A673 (cell line): Measurements from ENCODE around the gene TCTN1.

ENCODE experiments used
- CTCF ChIP-seq: fragments of 300-800, 200-600 bp; sonication (generic); conservative IDR thresholded peaks from 2 replicates; pipeline ENCODE4 v1.5.1; 2017; ENCODE audit warnings: low read depth, mild to moderate bottlenecking, antibody characterized with exemption, low read length, moderate library complexity, mixed read lengths
- EZH2 ChIP-seq: fragments of 200-600 bp; sonication (generic); IDR thresholded peaks from 2 replicates; pipeline ENCODE4 v1.6.1; 2017; ENCODE audit warnings: borderline replicate concordance, low read depth, mild to moderate bottlenecking, mixed read lengths, antibody characterized with exemption, low read length; ENCODE audit not compliant: poor library complexity, severe bottlenecking

DNA sequence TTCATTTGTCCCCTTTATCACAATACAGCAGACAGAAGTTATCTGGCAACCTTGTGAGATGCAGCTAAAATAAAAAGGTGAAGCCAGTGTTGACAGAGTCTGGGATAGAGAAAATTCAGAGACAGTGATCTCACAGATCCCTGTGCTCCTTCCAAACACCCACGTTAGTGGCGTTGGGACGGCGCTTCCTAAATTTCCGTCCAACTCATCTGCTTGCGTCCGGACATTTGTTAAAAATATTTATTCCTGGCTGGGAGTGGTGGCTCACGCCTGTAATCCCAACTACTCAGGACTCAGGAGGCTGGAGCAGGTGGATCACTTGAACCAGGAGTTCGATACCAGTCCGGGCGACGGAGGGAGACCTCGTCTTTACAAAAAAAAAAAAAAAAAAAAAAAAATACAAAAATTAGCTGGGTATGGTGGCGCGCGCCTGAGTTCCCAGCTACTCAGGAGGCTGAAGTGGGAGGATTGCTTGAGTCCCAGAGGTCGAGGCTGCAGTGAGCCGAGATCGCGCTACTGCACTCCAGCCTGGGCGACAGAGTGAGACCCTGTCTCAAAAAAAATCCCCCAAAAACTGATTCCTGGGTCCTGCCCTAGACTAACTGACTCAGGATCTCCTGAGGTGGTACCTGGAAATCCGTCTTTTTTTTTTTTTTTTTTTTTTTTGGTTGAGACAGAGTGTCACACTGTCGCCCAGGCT is 708 bp upstream of the TCTN1 start:
- TF ChIP-seq CTCF = no peak
- no peak for TF ChIP-seq EZH2
